ENCODE results near the gene DCUN1D2.

GRCh38 chr13:113486698-113487097 lies 3.8 kb downstream of the DCUN1D2 start:
- TF ChIP-seq, protein P1, sequence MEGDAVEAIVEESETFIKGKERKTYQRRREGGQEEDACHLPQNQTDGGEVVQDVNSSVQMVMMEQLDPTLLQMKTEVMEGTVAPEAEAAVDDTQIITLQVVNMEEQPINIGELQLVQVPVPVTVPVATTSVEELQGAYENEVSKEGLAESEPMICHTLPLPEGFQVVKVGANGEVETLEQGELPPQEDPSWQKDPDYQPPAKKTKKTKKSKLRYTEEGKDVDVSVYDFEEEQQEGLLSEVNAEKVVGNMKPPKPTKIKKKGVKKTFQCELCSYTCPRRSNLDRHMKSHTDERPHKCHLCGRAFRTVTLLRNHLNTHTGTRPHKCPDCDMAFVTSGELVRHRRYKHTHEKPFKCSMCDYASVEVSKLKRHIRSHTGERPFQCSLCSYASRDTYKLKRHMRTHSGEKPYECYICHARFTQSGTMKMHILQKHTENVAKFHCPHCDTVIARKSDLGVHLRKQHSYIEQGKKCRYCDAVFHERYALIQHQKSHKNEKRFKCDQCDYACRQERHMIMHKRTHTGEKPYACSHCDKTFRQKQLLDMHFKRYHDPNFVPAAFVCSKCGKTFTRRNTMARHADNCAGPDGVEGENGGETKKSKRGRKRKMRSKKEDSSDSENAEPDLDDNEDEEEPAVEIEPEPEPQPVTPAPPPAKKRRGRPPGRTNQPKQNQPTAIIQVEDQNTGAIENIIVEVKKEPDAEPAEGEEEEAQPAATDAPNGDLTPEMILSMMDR (IDR thresholded peaks at IDR 0.05) = no peak
- TF ChIP-seq EZH2phosphoT487 (IDR thresholded peaks at IDR 0.05) (no peak), EZH2 (IDR thresholded peaks at IDR 0.05) (no peak)
